Astrocyte (in vitro differentiated cells and primary cell): ENCODE data around the gene PLEKHM3.

Source experiments
- EZH2 ChIP-seq: IDR thresholded peaks from 2 replicates; pipeline ENCODE4 v1.6.1; 2012; ENCODE audit warnings: mild to moderate bottlenecking, low read length, inconsistent platforms; ENCODE audit not compliant: insufficient read depth
- TF ChIP-seq, protein P1 (sequence below): IDR thresholded peaks from 2 replicates; pipeline ENCODE4 v1.5.1; 2011; ENCODE audit warnings: low read depth, mild to moderate bottlenecking, inconsistent platforms, low read length, moderate library complexity; ENCODE audit not compliant: insufficient read depth

GRCh38 chr2:207898354-207898695, 127.0 kb downstream of the PLEKHM3 start:
- TF ChIP-seq, protein P1, sequence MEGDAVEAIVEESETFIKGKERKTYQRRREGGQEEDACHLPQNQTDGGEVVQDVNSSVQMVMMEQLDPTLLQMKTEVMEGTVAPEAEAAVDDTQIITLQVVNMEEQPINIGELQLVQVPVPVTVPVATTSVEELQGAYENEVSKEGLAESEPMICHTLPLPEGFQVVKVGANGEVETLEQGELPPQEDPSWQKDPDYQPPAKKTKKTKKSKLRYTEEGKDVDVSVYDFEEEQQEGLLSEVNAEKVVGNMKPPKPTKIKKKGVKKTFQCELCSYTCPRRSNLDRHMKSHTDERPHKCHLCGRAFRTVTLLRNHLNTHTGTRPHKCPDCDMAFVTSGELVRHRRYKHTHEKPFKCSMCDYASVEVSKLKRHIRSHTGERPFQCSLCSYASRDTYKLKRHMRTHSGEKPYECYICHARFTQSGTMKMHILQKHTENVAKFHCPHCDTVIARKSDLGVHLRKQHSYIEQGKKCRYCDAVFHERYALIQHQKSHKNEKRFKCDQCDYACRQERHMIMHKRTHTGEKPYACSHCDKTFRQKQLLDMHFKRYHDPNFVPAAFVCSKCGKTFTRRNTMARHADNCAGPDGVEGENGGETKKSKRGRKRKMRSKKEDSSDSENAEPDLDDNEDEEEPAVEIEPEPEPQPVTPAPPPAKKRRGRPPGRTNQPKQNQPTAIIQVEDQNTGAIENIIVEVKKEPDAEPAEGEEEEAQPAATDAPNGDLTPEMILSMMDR = no peak
- TF ChIP-seq EZH2 = no peak
